Liver (tissue), 9 donors: ENCODE measurements around the gene CDH4. TPM values are rescaled to one million over a fixed set of nuclear protein-coding genes. Genes with fewer than 3 reads are reported as not detected.

ENCODE experiments used
- DNase-seq: peaks from one replicate; pipeline ENCODE4 v3.0.0-alpha.2; 2017; ENCODE audit warnings: low spot score
- H3K27ac ChIP-seq, 2 donors: one replicate each; pipeline ENCODE4 v1.7.0; 2013; ENCODE audit warnings: inconsistent platforms in 2 of 2, low read length in 2 of 2, control low read depth in 1 of 2, low read depth in 1 of 2, mild to moderate bottlenecking in 1 of 2
- H3K27me3 ChIP-seq, 4 donors: one replicate each; pipeline versions ENCODE4 v1.6.1 to v1.7.0; 2013; ENCODE audit warnings: low read length in 3 of 4, inconsistent platforms in 1 of 4, mild to moderate bottlenecking in 1 of 4, moderate library complexity in 1 of 4; ENCODE audit not compliant: control insufficient read depth in 4 of 4, insufficient read depth in 4 of 4
- H3K36me3 ChIP-seq, 4 donors: one replicate each; pipeline versions ENCODE4 v1.6.1 to v1.7.0; 2013; ENCODE audit warnings: low read length in 3 of 4, mild to moderate bottlenecking in 3 of 4, low read depth in 1 of 4, moderate library complexity in 1 of 4; ENCODE audit not compliant: control insufficient read depth in 4 of 4, insufficient read depth in 3 of 4
- H3K4me1 ChIP-seq, 4 donors: one replicate each; pipeline versions ENCODE4 v1.6.1 to v1.7.0; 2013; ENCODE audit warnings: low read length in 3 of 4, mild to moderate bottlenecking in 3 of 4, moderate library complexity in 1 of 4; ENCODE audit not compliant: control insufficient read depth in 4 of 4, insufficient read depth in 4 of 4
- H3K4me3 ChIP-seq, 3 donors: one replicate each; pipeline versions ENCODE4 v1.6.1 to v1.7.0; 2013; ENCODE audit warnings: low read length in 3 of 3, control low read depth in 1 of 3, low read depth in 1 of 3, mild to moderate bottlenecking in 1 of 3
- H3K9ac ChIP-seq, 2 donors: one replicate each; pipeline ENCODE4 v1.7.0; 2013; ENCODE audit warnings: low read length in 2 of 2, mild to moderate bottlenecking in 2 of 2, moderate library complexity in 2 of 2, control low read depth in 1 of 2, low read depth in 1 of 2
- H3K9me3 ChIP-seq, 4 donors: one replicate each; pipeline versions ENCODE4 v1.6.1 to v1.7.0; 2013; ENCODE audit warnings: low read length in 3 of 4; ENCODE audit not compliant: control insufficient read depth in 4 of 4
- EGR1 ChIP-seq, 2 donors: IDR thresholded peaks; 2 replicates each; pipeline ENCODE4 v1.6.1; 2016 to 2018; ENCODE audit warnings: antibody characterized with exemption in 2 of 2, low read depth in 2 of 2
- FOXA1 ChIP-seq: IDR thresholded peaks from 2 replicates; pipeline ENCODE4 v1.6.1; 2016; ENCODE audit warnings: antibody characterized with exemption
- HNF4A ChIP-seq, 2 donors: conservative IDR thresholded peaks; 2 replicates each; pipeline ENCODE4 v1.6.1; 2016; ENCODE audit warnings: antibody characterized with exemption in 2 of 2, mild to moderate bottlenecking in 2 of 2
- HNF4G ChIP-seq: IDR thresholded peaks from 2 replicates; pipeline ENCODE4 v1.6.1; 2016; ENCODE audit warnings: antibody characterized with exemption
- NR2F2 ChIP-seq: IDR thresholded peaks from 2 replicates; pipeline ENCODE4 v1.6.1; 2016; ENCODE audit warnings: antibody characterized with exemption
- RAD21 ChIP-seq, 2 donors: IDR thresholded peaks; 2 replicates each; pipeline ENCODE4 v1.6.1; 2016; ENCODE audit warnings: antibody characterized with exemption in 2 of 2, mild to moderate bottlenecking in 2 of 2
- RXRA ChIP-seq, 2 donors: IDR thresholded peaks; 2 replicates each; pipeline ENCODE4 v1.6.1; 2017 to 2018; ENCODE audit warnings: antibody characterized with exemption in 2 of 2, mild to moderate bottlenecking in 1 of 2
- SP1 ChIP-seq: IDR thresholded peaks from 2 replicates; pipeline ENCODE4 v1.6.1; 2018; ENCODE audit warnings: antibody characterized with exemption, mild to moderate bottlenecking
- TAF1 ChIP-seq: conservative IDR thresholded peaks from 2 replicates; pipeline ENCODE4 v1.6.1; 2016; ENCODE audit warnings: antibody characterized with exemption, mild to moderate bottlenecking
- WGBS: extraction: QIAGEN DNeasy Blood & Tissue Kit; methylation state at CpG from one replicate; pipeline ENCODE4 v1.1.7; 2013; 5-methylcytosine and 5-hydroxymethylcytosine counted together
- polyA plus RNA-seq, 2 donors: library from polyadenylated mRNA; stranded (reverse) in 1 of 2; unstranded in 1 of 2; fragments of 200-250 nt in 1 of 2; fragments of >200 nt in 1 of 2; fragmentation: Nextera tagmentation in 1 of 2; extraction: Ambion mirVana in 1 of 2; gene quantifications; one replicate each; pipeline versions ENCODE4 v1.2.1 to v1.2.3, GENCODE V29; 2013 to 2015
- total RNA-seq, 2 donors: library from RNA; depleted of rRNA; stranded (reverse); fragments of >200 nt; gene quantifications; one replicate each; pipeline ENCODE4 v1.2.3, GENCODE V29; 2014
- TF ChIP-seq, protein P1 (sequence below): fragments of 150-350 bp; IDR thresholded peaks from 2 replicates; pipeline ENCODE4 v1.5.1; 2017; ENCODE audit warnings: improper control_type of control experiment, low read depth, low read length; ENCODE audit not compliant: missing input control
- TF ChIP-seq, protein P2 (sequence below): IDR thresholded peaks from 2 replicates; pipeline ENCODE4 v1.6.1; 2016; ENCODE audit warnings: antibody characterized with exemption
- TF ChIP-seq, protein P3 (sequence below): IDR thresholded peaks from 2 replicates; pipeline ENCODE4 v1.6.1; 2016; ENCODE audit warnings: antibody characterized with exemption, mild to moderate bottlenecking
- donor health status: healthy.
- donor health status: healthy.
- donor health status: healthy.
- donor health status: healthy.
- donor health status: healthy.

CDH4 gene
- total and polyA plus RNA-seq, 4 donors = 0.03 to 0.25 (median 0.19) TPM; not detected in 1

DNA sequence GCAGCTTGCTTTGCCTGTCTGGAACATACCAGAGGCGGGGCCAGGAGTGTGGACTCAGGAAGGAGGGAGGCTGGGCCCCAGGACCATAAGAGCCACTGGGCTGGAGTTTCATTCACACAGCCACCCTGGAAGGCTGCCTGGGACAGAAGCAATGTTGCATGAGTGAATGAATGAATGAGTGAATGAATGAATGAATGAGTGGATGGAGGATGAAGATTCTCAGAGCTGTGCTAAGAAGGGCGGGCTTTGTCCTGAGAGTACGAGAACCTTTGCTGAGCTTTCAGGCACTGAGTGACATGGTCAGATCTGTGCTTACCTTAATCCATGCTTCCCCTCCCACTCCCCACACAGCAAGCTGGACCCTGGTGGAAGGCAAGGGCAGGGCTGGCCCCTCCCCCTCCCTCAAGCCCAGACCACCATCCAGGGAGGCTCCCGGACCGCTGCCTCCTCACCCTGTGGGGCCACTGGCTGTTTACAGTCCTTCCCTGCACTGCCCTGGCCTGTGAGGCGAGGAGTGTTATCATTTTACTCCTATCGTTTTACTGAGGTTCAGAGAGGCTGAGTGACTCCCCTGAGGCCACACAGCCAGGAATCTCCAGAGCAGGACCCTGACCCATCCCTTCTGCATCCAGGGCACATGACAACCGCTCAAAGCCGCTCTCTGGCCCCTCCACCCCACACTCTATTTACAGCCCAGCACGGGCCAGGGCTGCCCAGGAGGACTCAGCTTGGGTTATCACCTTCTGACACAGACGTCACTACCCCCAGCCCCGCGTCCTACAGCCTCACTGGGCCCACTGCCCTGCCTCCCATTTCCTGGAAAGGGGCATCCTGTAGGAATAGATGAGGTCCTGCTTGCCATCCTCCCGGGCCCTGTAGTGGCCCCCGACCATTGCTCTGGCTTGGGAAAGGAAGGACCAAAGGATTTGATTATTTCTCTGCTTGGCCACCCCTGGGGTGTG lies 543.9 kb downstream of the CDH4 start:
- Histone ChIP-seq H3K27ac (no peak overlapping the region), H3K9me3 (no peaks in the 10 kb centered on the region), H3K4me1 (no peaks in the 10 kb centered on the region), H3K36me3 (no peaks in the 10 kb centered on the region), H3K9ac (no peak overlapping the region), H3K4me3 (no peak overlapping the region), H3K27me3 (peaks cover 0 to 3% (median under 1%) of the 10 kb centered on the region in 4 donors)
- no peak for DNase-seq
- TF ChIP-seq, protein P1, sequence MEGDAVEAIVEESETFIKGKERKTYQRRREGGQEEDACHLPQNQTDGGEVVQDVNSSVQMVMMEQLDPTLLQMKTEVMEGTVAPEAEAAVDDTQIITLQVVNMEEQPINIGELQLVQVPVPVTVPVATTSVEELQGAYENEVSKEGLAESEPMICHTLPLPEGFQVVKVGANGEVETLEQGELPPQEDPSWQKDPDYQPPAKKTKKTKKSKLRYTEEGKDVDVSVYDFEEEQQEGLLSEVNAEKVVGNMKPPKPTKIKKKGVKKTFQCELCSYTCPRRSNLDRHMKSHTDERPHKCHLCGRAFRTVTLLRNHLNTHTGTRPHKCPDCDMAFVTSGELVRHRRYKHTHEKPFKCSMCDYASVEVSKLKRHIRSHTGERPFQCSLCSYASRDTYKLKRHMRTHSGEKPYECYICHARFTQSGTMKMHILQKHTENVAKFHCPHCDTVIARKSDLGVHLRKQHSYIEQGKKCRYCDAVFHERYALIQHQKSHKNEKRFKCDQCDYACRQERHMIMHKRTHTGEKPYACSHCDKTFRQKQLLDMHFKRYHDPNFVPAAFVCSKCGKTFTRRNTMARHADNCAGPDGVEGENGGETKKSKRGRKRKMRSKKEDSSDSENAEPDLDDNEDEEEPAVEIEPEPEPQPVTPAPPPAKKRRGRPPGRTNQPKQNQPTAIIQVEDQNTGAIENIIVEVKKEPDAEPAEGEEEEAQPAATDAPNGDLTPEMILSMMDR = no peak
- TF ChIP-seq HNF4A (conservative IDR thresholded peaks at IDR 0.05) = no peak
- TF ChIP-seq EGR1 (IDR thresholded peaks at IDR 0.05; ENCODE audit: low read depth in 2 of 2) = no peak
- no peak for TF ChIP-seq SP1
- TF ChIP-seq, protein P2, sequence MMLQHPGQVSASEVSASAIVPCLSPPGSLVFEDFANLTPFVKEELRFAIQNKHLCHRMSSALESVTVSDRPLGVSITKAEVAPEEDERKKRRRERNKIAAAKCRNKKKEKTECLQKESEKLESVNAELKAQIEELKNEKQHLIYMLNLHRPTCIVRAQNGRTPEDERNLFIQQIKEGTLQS = no peak
- TF ChIP-seq TAF1 = no peak
- WGBS = 60% methylated on average over 15 of the region's 15 CpGs

DNA sequence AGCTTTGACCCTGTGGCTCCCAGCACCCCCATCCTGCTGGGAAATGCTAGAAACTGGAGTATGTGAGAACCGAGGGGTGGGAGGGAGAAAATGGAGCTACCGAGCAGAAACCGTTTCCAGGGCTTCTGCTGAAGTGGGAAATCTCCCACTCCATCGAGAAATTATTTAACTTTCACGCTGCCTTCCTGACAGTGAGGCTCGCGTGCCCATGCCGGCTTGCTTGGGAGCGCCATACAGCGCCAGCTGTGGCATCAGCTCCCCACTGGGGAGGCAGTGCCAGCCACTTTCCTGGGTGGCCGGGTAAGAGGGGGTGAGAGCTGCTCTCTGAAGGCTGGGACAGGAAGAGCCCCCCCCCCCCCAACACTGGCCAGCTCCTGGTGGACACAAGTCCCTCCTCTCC lies 544.7 kb downstream of the CDH4 start:
- 63% methylated on average over 11 of the region's 11 CpGs for WGBS
- Histone ChIP-seq H3K4me1 (no peaks in the 10 kb centered on the region), H3K9me3 (no peaks in the 10 kb centered on the region), H3K4me3 (no peak overlapping the region), H3K36me3 (no peaks in the 10 kb centered on the region), H3K27ac (no peak overlapping the region), H3K9ac (no peak overlapping the region), H3K27me3 (peaks cover 0 to 3% (median under 1%) of the 10 kb centered on the region in 4 donors)
- TF ChIP-seq EGR1 (IDR thresholded peaks at IDR 0.05; ENCODE audit: low read depth in 2 of 2) (no peak), NR2F2 (no peak), RAD21 (IDR thresholded peaks at IDR 0.05) (no peak), RXRA (IDR thresholded peaks at IDR 0.05) (no peak), FOXA1 (no peak), HNF4G (no peak)
- TF ChIP-seq, protein P3, sequence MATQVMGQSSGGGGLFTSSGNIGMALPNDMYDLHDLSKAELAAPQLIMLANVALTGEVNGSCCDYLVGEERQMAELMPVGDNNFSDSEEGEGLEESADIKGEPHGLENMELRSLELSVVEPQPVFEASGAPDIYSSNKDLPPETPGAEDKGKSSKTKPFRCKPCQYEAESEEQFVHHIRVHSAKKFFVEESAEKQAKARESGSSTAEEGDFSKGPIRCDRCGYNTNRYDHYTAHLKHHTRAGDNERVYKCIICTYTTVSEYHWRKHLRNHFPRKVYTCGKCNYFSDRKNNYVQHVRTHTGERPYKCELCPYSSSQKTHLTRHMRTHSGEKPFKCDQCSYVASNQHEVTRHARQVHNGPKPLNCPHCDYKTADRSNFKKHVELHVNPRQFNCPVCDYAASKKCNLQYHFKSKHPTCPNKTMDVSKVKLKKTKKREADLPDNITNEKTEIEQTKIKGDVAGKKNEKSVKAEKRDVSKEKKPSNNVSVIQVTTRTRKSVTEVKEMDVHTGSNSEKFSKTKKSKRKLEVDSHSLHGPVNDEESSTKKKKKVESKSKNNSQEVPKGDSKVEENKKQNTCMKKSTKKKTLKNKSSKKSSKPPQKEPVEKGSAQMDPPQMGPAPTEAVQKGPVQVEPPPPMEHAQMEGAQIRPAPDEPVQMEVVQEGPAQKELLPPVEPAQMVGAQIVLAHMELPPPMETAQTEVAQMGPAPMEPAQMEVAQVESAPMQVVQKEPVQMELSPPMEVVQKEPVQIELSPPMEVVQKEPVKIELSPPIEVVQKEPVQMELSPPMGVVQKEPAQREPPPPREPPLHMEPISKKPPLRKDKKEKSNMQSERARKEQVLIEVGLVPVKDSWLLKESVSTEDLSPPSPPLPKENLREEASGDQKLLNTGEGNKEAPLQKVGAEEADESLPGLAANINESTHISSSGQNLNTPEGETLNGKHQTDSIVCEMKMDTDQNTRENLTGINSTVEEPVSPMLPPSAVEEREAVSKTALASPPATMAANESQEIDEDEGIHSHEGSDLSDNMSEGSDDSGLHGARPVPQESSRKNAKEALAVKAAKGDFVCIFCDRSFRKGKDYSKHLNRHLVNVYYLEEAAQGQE = no peak
- DNase-seq = no peak
